NCI-H460 (cell line): ENCODE measurements around the gene MRPL9. TPM values are rescaled to one million over a fixed set of nuclear protein-coding genes. Genes with fewer than 3 reads are reported as not detected.
A peak's percentile ranks its signal among the peaks of the same experiment; 100 is the strongest.
"Not testable (repeated sequence)": the region's sequence is repeated elsewhere in the genome, so short reads cannot be mapped to it uniquely, and the experiment has no call there.

Source experiments
- DNase-seq: peaks from one replicate; pipeline ENCODE4 v3.0.0-alpha.2; 2016; ENCODE audit warnings: low read depth; ENCODE audit errors: extremely low read depth
- total RNA-seq: library from RNA; depleted of rRNA; stranded (reverse); fragments of >200 nt; shearing (Covaris generic); gene quantifications from 2 replicates; pipeline ENCODE4 v1.2.3, GENCODE V29; 2014

MRPL9 gene
- total RNA-seq, 1 experiment from 2014 or later, result 157 TPM

DNA sequence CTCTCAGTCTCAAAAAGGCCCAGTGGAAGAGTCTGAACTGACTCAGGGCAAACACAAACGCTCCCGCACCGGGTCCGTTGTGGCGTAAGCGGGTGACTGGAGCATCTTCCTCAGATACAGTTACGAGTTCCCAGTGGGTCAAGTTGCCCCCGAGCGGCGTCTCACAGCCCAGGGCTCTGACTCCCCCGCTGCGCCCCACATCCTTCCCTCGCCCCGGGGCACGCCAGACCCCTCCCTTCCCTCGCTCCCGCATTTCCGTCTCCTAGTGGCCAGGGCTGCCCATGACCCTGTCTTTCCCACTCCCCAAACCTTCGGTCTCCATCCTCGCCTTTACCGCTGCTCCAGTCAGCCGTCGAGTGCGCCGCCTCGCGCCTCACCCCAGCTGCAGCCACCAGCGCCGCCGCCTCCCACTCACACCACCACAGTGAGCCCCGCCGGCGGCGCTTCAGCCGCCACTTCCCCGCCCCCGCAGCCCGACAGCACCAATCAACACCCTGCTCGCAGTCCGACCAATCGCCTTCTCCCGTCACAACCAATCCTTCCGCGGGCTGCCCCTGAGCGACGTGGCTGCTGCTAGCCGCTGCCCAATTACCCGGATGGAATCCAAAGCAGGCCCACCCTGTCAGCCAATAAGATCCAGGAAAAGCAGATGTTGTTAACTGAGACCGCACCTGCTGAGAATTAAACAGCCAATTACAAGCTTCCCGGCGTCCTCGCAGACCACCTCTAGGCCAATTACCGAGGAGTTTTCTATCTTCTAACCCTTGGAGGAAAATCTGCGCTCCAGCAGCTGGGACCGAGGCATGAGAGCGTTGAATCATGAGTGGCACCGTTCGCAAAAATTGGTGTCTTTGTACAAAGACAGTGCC, 27.0 kb upstream of the MRPL9 start, which contains the start of gene TDRKH:
TDRKH (minus strand) TSS at position 430 of the 869 bp plus-strand sequence. CDS start 7,478 bp downstream, outside the sequence.
- peak; percentile 100 for DNase-seq

DNA sequence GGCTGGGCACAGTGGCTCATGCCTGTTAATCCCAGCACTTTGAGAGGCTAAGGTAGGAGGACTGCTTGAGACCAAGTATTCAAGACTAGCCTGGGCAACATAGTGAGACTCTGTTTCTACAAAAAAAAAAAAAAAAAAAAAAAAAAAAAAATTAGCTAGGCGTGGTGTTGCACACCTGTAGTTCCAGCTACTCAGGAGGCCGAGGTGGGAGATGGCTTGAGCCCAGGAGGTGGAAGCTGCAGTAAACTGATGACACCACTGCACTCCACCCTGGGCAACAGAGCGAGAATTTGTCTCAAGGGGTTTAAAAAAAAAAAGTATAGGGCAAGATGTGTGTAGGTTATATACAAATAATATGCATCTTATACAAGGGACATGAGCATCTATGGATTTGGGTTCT, 24.4 kb upstream of the MRPL9 start:
- no peak for DNase-seq

- no peak for DNase-seq
Measured at GRCh38 chr1:151783796-151784195, 20.5 kb upstream of the MRPL9 start.

GRCh38 chr1:151782741-151783140, 19.4 kb upstream of the MRPL9 start:
- DNase-seq, result no peak

DNA sequence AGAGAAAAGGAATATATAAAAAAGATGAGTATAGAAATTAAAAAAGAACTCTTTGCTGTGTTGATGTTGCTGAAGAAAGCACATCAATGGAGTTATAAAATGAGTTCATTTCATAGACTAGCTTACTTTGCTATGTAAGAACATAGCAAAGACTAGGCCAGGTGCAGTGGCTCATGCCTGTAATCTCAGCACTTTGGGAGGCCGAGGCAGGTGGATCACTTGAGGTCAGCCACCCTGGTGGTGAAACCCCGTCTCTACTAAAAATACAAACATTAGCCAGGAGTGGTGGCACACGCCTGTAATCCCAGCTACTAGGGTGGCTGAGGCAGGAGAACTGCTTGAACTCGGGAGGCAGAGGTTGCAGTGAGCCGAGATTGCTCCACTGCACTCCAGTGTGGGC, 18.7 kb upstream of the MRPL9 start:
- not testable (repeated sequence) for DNase-seq

- not testable (repeated sequence) for DNase-seq
Measured at GRCh38 chr1:151780736-151781135, 17.4 kb upstream of the MRPL9 start.

DNA sequence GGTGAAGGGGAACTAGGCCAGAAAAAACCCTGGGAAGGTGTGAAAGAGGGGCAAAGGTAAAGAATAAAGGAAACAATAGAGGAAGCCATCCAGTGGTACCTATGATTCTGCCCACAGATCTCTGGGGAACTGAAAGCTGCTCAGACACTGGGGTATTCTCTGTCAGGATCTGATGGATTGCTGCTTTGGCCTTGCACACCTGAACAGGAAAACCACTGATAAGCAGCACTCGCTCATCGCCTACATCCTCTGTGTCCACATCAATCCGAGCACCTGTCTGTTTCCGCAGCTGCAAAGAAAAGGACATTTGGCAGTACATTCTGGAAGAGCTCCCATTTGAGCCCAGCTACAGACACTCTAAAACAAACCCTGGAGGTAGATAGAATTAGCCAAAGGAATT, 16.6 kb upstream of the MRPL9 start:
- DNase-seq, result no peak

DNA sequence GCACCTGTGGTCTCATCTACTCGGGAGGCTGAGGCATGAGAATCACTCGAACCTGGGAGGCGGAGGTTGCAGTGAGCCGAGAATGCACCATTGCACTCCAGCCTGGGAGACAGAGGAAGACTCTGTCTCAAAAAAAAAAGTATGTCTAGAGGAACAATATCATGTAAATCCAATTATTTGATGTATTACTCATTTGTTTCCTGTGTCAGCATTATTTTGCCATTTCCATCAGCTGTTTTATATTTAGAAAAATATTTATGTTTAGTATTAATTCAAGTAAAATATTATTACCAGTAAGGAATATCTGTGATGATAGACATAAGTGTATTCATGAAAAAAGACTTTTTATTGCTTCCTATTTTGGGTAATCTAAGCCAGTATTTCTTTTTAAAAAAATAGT, 14.0 kb upstream of the MRPL9 start:
- DNase-seq, result no peak

GRCh38 chr1:151776665-151777062, 13.4 kb upstream of the MRPL9 start:
- no peak for DNase-seq

- no peak for DNase-seq
Measured at GRCh38 chr1:151775894-151776664, 12.8 kb upstream of the MRPL9 start.

- no peak for DNase-seq
Measured at GRCh38 chr1:151774256-151774922, 11.1 kb upstream of the MRPL9 start.

- DNase-seq, result no peak
Measured at GRCh38 chr1:151773702-151774101, 10.4 kb upstream of the MRPL9 start.

- not testable (repeated sequence) for DNase-seq
Measured at GRCh38 chr1:151769270-151769669, 6.0 kb upstream of the MRPL9 start.

GRCh38 chr1:151768351-151769066, 5.2 kb upstream of the MRPL9 start:
- DNase-seq, result not testable (repeated sequence)

DNA sequence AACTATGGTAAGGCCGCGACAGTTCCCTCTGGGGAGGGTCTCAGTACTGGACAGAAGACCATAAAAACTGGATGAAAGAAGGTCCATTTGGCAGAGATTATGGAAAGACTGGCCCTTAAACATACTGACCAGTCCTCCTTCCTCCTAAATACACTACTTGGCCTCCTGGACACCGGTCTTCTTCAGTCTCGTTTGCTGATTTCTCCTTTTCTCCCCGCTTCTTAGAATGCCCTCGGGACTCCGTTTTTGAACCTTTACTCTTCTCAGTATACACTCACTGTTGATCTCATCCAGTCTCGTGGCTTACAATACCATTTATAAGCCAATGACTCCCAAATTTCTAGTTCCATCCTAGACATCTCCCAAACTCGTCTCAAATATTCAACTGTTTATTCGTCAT, 694 bp upstream of the MRPL9 start:
- no peak for DNase-seq

DNA sequence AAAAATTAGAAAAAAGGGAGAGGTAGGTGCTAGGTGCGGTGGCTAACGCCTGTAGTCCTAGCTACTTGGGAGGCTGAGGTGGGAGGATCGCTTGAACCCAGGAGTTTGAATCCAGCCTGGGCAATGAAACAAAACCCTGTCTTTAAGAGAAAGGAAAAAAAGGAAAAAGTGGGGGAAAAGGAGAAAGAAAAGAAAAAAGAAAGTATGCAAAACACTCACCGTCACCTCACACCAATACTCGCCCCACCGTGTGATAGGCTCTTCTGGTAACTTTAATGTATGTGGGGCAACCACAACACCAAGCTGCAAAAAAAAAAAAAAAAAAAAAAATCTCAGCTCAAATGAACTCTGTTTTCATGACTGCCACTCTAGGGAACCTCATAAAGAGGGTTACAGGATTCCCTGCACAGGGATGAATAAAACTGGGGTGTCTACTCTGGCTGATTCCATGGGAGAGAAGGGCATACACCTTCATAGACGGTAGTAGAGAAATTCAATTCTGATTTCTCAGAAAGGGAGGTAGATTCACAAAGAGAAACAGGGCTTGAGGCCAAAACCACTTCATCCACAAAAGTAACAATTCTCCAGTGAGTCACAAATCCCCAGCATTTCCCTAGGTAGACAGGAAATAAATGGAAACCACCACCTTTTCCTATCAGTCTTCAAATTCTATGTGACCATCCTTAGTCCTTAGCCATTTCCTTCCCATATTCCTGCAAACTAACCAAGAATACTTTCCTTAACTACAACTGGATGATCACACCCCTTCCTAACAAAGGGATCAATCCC, 2.5 kb downstream of the MRPL9 start:
- no peak for DNase-seq

GRCh38 chr1:151759241-151759640, 4.1 kb downstream of the MRPL9 start:
- no peak for DNase-seq

- DNase-seq, result no peak
Measured at GRCh38 chr1:151756291-151756690, 7.0 kb downstream of the MRPL9 start.

DNA sequence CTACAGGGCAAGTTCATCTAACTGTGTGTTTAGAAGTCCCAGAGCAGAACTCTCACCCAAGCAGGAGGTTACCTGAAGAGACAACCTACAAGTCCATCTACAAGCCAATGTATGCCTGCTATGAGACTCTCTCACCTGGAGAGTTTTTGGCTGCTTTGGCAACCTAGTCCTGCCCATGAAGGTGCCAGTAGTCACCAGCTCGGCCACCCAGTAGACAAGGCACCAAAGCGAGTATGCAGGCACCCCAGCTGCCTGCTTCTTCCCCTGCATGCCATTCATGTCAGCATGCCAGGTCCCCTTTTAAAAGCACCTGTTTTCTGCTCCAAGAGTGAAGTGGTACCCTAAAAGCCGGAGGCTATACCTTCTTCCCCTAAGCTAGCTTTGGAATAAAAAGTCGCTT, 21.8 kb downstream of the MRPL9 start:
- DNase-seq, result no peak
